HG02571 (cell line): ENCODE measurements around the gene GPC6.

ENCODE experiments used
- ATAC-seq: cut with Tn5 transposase; IDR thresholded peaks from one replicate; pipeline ENCODE4 v1.9.1; 2021; ENCODE audit warnings: mild to moderate bottlenecking, moderate library complexity; ENCODE audit not compliant: unreplicated experiment

Gene GPC6

GRCh38 chr13:93953841-93954240 lies 727.2 kb downstream of the GPC6 start:
- ATAC-seq, result no peak

- no peak for ATAC-seq
Measured at GRCh38 chr13:93955904-93956303, 729.3 kb downstream of the GPC6 start.

DNA sequence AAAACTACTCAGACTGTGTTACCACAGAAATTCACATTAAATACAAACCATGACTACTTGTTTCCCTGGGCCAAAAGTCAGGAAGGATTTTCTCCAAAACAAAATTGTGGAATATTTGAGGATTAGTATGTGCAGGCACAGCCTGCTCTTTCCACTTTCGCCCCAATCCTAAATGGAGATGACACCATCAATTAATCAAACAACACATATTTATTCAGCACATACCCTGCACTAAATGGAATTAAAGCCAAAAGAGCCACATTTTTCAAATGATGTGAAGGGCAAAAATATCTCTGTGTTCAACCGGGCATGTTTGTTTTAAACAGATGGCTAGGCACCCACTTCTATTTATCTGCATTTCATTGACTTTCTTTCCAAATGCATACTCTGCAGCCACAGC lies 729.8 kb downstream of the GPC6 start:
- no peak for ATAC-seq

DNA sequence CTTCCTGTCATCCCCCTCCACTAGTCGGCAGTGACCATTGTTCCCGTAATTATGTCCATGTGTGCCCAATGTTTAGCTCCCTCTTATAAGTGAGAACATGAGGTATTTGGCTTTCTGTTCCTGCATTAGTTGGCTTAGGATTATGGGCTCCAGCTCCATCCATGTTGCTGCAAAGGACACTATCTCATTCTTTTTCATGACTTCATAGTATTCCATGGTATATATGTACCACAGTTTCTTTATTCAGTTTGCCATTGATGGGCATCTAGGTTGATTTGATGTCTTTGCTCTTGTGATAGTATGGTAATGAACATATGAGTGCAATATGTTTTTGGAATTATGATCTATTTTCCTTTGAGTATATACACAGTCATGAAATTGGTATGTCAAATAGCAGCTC lies 730.8 kb downstream of the GPC6 start:
- ATAC-seq, result no peak

DNA sequence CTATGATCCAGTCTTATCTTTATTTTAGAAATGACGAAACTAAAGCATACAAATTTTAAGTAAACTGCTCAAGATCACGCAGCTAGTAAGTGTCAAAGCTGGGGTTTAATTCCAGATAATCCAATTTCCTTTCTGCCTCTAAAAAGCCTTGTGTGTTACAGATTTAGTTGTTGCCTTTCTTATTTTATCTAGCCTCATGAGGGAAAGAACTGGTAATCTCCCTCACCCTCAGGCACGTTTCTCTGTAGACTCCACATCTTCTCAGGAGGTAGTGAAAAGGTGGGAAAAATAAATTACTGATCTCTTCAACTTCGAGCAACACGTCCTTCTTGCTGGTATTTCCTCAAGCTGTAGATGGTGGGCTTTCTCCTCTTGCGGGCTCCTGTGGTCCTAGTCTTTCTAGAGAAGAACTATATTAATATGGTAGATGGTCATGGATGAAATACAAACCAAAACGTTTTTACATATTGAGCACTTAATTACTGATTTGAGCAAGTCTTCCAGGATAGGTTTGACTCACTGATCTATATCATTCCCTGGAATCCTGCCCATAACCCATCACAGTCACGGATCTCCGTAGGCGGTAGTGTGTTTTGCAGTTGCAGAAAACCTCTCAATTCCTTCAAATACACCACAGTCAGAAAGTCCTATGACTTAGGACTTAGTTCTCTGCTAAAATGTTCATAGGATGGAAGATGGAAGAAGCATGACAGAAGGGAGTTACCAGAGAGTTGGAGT lies 733.4 kb downstream of the GPC6 start:
- ATAC-seq, result no peak

DNA sequence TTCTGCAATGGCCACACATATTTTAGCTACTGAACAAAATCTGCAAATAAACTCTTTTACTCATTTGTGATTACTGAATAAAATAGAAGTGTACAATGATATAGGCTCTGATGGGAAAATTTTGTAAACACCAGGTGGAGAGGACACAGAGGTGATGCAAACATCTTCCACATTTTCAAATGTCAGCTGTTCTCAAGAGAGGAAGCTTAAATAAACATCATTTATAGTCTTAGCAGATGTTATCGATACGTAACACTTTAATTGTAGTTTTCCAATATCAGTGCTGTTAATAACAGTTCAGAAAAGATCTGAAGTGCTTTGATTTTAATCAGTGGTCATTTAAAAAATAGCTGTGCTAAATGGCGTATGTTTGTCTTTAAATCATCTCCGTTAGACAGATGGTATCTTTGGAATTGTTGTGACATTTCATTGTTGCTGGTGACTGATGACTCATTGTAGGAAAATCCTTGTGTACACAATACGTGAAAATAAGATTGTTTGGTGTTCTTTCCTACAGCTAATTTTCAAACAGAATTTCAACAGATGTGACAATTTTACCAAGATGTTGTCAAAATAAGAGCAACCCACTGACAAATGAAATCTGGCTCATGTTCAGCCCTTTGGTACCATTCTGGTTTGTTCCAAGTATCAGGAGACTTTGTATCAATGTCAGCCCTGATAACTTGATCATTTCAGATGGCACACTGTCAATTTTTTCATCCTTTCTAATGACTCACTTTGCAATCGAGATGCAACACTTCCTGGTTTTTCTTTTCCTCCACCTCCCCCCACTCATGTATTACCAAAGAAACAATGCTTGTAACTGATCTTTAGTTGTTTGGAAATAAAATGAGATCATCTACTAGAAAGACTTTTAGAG lies 736.9 kb downstream of the GPC6 start:
- ATAC-seq, result no peak

DNA sequence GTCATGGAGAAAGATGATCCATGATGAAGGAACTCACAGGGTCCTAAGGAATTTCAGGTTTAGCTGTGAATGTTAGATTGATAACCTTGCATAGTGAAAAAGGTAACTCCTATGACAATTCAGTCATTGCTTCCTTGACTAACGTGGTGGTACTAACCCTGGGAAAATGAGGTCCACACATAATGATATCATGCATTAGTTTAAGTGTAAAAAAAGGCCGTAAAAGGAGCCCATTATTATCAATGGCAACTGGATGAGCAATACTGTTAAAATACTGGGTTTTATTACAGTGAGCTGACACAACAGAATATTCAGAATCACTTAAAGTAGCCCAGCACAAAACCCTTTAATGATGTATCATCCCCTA lies 737.5 kb downstream of the GPC6 start:
- no peak for ATAC-seq

DNA sequence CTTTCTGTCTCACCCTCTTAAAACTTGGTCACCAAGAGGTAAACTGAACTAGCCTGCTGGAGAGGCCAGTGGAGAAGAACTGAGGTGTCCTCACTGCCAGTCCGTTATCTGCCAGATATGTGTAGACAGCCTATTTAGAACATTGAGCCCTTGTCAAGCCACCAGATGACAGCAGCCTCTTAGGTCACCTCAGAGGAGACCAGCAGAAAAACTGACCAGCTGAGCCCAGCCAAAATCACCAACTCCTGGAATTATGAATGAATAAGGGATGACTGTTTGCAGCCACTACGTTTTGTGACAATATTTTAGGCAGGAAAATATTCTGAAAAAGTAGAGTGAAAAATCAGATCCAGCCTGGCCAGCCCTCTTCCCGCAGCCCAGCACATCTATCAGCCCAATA lies 739.0 kb downstream of the GPC6 start:
- no peak for ATAC-seq

DNA sequence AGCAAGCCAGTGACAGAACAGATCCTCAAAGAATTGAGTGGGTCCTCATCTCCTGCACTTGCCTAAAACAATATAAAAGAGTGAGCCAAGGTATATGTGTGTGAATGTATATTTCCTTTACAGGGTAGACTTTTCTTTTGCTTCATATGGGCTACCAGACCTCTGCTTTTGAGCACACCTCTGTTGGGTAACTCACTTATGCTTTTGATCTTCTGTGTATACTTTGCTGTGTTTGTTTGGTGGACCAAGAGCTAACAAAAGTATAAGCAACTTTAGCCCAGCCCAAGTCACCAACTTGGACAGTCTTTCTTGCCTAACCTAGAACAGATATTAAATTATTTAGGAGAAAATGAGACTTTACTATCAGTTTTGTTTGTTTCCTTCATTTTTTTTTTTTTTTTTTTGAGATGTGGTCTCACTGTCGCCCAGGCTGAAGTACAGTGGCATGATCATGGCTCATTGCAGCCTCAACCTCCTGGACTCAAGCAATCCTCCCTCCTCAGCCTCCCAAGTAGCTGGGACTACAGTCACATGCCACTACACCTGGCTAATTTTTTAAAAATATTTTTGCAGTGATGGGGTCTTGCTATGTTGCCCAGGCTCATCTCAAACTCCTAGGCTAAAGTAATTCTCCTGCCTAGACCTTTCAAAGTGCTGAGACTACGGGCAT lies 739.8 kb downstream of the GPC6 start:
- ATAC-seq, result no peak

GRCh38 chr13:93967286-93967685 lies 740.7 kb downstream of the GPC6 start:
- ATAC-seq, result no peak

DNA sequence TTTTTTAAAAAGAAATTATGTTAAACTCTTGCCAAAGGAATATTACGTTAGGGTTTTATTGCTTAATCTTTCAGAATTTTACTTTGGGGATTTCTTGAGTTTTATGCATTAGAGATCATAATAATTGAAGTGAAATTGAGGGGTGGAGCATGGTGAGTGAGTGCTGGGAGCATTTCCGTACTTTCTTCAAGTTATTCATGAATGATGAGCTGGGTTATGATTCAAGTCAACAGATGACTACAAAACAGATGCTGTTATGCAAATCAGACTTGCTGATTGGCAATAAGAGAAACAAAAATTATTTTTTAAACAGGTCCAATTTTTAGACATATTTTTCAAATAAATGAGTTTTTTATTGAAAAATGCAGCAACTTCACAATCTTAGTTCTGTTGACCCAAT lies 748.6 kb downstream of the GPC6 start:
- ATAC-seq, result no peak

DNA sequence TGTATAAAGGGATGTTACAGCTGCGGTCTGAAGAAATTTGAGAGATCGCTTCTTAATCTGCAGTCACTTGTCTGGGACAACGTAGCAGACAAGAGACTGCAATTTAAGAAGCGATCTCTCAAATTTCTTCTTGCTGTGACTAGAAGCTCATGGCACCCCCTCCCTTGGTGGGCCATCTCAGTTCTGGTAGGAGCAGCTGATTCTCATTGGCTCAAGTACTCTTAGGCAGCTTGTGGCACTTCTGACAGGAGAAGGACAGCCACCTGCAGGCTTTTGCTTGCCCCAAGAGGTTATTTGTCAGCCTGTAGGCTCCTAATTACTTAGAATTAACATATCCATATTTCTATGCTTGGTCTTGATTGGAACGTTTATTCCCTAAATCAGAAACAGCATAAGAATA lies 749.9 kb downstream of the GPC6 start:
- no peak for ATAC-seq

GRCh38 chr13:93977986-93978385 lies 751.4 kb downstream of the GPC6 start:
- ATAC-seq, result no peak

DNA sequence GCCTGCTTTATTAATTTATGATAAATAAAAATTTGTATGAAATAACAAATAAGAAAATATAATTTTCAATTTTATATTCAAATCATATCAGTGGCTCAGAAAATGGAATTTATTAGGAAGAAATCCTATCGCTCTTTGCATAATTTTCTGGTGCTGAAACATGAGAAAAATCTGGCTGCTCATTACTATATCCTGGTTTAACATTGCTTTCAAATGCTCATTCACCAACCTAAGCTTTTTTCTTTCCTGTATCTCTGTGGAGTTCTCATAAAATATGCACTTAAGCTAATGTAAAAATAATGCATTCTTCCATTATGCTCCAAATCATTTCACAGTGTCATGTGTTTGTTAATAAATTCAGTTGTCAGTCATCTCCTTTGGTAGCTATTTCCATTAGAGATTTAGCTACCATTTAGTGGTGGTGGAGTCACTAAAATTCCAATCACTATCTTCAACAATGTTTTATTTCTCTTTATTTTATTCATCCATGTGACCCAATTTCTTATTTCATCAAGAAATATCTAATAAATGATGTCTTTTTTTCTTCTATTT lies 754.9 kb downstream of the GPC6 start:
- no peak for ATAC-seq

GRCh38 chr13:93982179-93982918 lies 755.7 kb downstream of the GPC6 start:
- no peak for ATAC-seq

- ATAC-seq, result no peak
Measured at GRCh38 chr13:93984052-93984451, 757.4 kb downstream of the GPC6 start.

GRCh38 chr13:93984876-93985275 lies 758.3 kb downstream of the GPC6 start:
- no peak for ATAC-seq

- ATAC-seq, result no peak
Measured at GRCh38 chr13:93987458-93987857, 760.9 kb downstream of the GPC6 start.

GRCh38 chr13:93991569-93991968 lies 765.0 kb downstream of the GPC6 start:
- ATAC-seq, result no peak

- ATAC-seq, result no peak
Measured at GRCh38 chr13:93996481-93996880, 769.9 kb downstream of the GPC6 start.

DNA sequence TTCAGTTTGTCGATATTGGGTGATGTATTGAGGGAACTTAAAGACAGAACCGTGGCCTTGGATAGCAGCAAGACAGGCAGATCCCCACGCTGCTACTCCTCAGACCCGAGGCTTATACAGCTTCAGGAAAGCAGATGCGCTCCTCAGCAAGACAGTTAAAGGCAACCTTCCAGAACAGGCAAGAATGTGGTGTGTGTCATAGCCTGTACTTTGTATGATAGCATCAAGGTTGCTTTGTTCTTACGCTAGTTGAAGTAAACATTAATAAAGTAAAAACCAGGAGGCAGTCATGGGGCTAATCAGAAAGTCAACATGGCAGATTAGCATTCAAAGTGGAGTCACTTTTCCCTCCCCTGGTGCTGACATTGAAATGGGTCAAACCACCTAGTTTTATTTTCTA lies 779.7 kb downstream of the GPC6 start:
- no peak for ATAC-seq
